OCI-LY7 (cell line): ENCODE data around the gene GGA1. TPM values are rescaled to one million over a fixed set of nuclear protein-coding genes. Genes with fewer than 3 reads are reported as not detected.
A peak's percentile ranks its signal among the peaks of the same experiment; 100 is the strongest.

ENCODE experiments used
- BruUV-seq: library from RNA; stranded (reverse); fragments of 400-500 nt; replicated peaks from 2 replicates; lab custom pipeline; 2021; lab: Mats Ljungman, UMichigan
- CTCF ChIA-PET: fragments of 300-600 bp; sonication (Branson Sonifier 250); formaldehyde crosslinking; loops from one replicate; lab custom pipeline; 2022; ENCODE audit warnings: antibody characterized with exemption; ENCODE audit not compliant: unreplicated experiment; lab: Charles Lee
- POLR2A ChIA-PET: fragments of 300-600 bp; sonication (Branson Sonifier 250); formaldehyde crosslinking; loops from one replicate; lab custom pipeline; 2022; ENCODE audit warnings: antibody characterized with exemption; lab: Charles Lee
- DNase-seq: peaks from one replicate; pipeline ENCODE4 v3.0.0-alpha.2; 2015; ENCODE audit warnings: low spot score
- H2AFZ ChIP-seq: fragments of 200-600 bp; sonication (generic), shearing (Covaris generic); 2 replicates; pipeline ENCODE4 v1.6.1; 2014; ENCODE audit warnings: mild to moderate bottlenecking, antibody characterized with exemption, low read length, moderate library complexity
- H3K27ac ChIP-seq: fragments of 200-600 bp; sonication (generic); 2 replicates; pipeline ENCODE4 v1.5.1; 2014; ENCODE audit warnings: mixed run types, low read depth, mild to moderate bottlenecking, moderate library complexity, low read length, inconsistent platforms; ENCODE audit not compliant: poor library complexity, severe bottlenecking
- H3K36me3 ChIP-seq: fragments of 200-600 bp; sonication (generic); 2 replicates; pipeline ENCODE4 v1.6.1; 2014; ENCODE audit warnings: mild to moderate bottlenecking, antibody characterized with exemption, low read length, moderate library complexity, mixed read lengths; ENCODE audit not compliant: insufficient read depth
- H3K4me1 ChIP-seq: fragments of 200-600 bp; sonication (generic); 2 replicates; pipeline ENCODE4 v1.5.1; 2014; ENCODE audit warnings: mild to moderate bottlenecking, low read length; ENCODE audit not compliant: insufficient read depth, poor library complexity, severe bottlenecking
- H3K4me2 ChIP-seq: fragments of 200-600 bp; sonication (generic); 2 replicates; pipeline ENCODE4 v1.6.1; 2014; ENCODE audit warnings: mild to moderate bottlenecking, low read length
- H3K4me3 ChIP-seq: fragments of 200-600 bp; sonication (generic); 2 replicates; pipeline ENCODE4 v1.5.1; 2014; ENCODE audit warnings: mild to moderate bottlenecking, low read depth, low read length; ENCODE audit not compliant: poor library complexity, severe bottlenecking
- H3K79me2 ChIP-seq: fragments of 200-600 bp; sonication (generic); 2 replicates; pipeline ENCODE4 v1.6.1; 2016; ENCODE audit warnings: low read depth, mild to moderate bottlenecking, low read length, moderate library complexity, mixed read lengths; ENCODE audit not compliant: insufficient read depth
- H3K9me2 ChIP-seq: fragments of 200-600 bp; sonication (generic); 2 replicates; pipeline ENCODE4 v1.6.1; 2016; ENCODE audit warnings: mild to moderate bottlenecking, low read length, mixed read lengths; ENCODE audit not compliant: insufficient read depth
- H3K9me3 ChIP-seq: fragments of 200-600 bp; sonication (generic); 2 replicates; pipeline ENCODE4 v1.6.1; 2014; ENCODE audit warnings: mild to moderate bottlenecking, mixed run types, low read length, mixed read lengths
- H4K20me1 ChIP-seq: fragments of 200-600 bp; sonication (generic); 2 replicates; pipeline ENCODE4 v1.6.1; 2014; ENCODE audit warnings: mild to moderate bottlenecking, antibody characterized with exemption, low read length, moderate library complexity, mixed read lengths; ENCODE audit not compliant: insufficient read depth
- CTCF ChIP-seq: fragments of 200-600 bp; sonication (generic); conservative IDR thresholded peaks from 2 replicates; pipeline ENCODE4 v1.5.1; 2014; ENCODE audit warnings: mild to moderate bottlenecking, antibody characterized with exemption, low read length, moderate library complexity, mixed read lengths
- EZH2phosphoT487 ChIP-seq: fragments of 200-600 bp; sonication (generic); IDR thresholded peaks from 2 replicates; pipeline ENCODE4 v1.6.1; 2018; ENCODE audit warnings: low read depth, borderline replicate concordance, mild to moderate bottlenecking, mixed run types, antibody characterized with exemption, low read length, moderate library complexity, mixed read lengths
- intact Hi-C: fragments of 100-400 bp; cut with micrococcal nuclease; formaldehyde crosslinking; loops from one replicate; pipeline ENCODE4 v1.10.0; 2022; ENCODE audit not compliant: unreplicated experiment
- total RNA-seq, 2 experiments: library from RNA; depleted of rRNA in 1 of 2; stranded (reverse); fragments of >200 nt in 1 of 2; shearing (Covaris generic) in 1 of 2; gene quantifications; 2 replicates each; pipeline ENCODE4 v1.2.3, GENCODE V29; 2014 to 2022

GGA1 gene
- total RNA-seq, 2 experiments from 2014 or later: 127 to 172 TPM

- POLR2A ChIA-PET: interaction anchor here (0.6 kb wide), 1 partner anchor 156 kb away, joined by 4 read pairs; no protein-coding TSS in a partner anchor
- TF ChIP-seq EZH2phosphoT487 (no peak), CTCF (no peak)
- intact Hi-C loops: no loop called here
- CTCF ChIA-PET: interaction anchor here (1.1 kb wide), 1 partner anchor 11 kb away, joined by 3 read pairs; no protein-coding TSS in a partner anchor
- Histone ChIP-seq H3K9me3 (no peaks in the 10 kb centered on the region), H3K4me2 (peak overlapping the region; percentile 45), H2AFZ (no peak overlapping the region), H4K20me1 (no peaks in the 10 kb centered on the region), H3K4me1 (peaks cover 36% of the 10 kb centered on the region), H3K4me3 (no peak overlapping the region), H3K27ac (peak overlapping the region; percentile 56), H3K9me2 (no peaks in the 10 kb centered on the region), H3K79me2 (no peaks in the 10 kb centered on the region), H3K36me3 (peaks cover 45% of the 10 kb centered on the region; the same call in 1 of the 2 replicates)
- no peak for DNase-seq
- no TSS peak for BruUV-seq
Measured at GRCh38 chr22:37632174-37633088, 23.8 kb downstream of the GGA1 start.

- ChIA-PET CTCF (interaction anchor here (0.5 to 1.1 kb wide), 2 partner anchors 23 to 25 kb away, joined by 3 to 6 read pairs; partner anchors contain the start of gene PDXP), POLR2A (interaction anchor here (0.6 to 1.1 kb wide), 4 partner anchors 10 to 155 kb away, joined by 3 to 4 read pairs (median 4); partner anchors contain the start of genes GGA1 and PDXP)
- no peaks in the 10 kb centered on the region for H3K9me3 ChIP-seq
- DNase-seq: no peak
- H3K4me3 ChIP-seq: no peak overlapping the region
- TSS peak; percentile 59 for BruUV-seq
- TF ChIP-seq EZH2phosphoT487 (no peak), CTCF (no peak)
- H3K4me2 ChIP-seq: peak overlapping the region; percentile 45
- H4K20me1 ChIP-seq: no peaks in the 10 kb centered on the region
- no peaks in the 10 kb centered on the region for H3K9me2 ChIP-seq
- H3K79me2 ChIP-seq: no peaks in the 10 kb centered on the region
- peak overlapping the region; percentile 56 for H3K27ac ChIP-seq
- peaks cover 44% of the 10 kb centered on the region; the same call in 1 of the 2 replicates for H3K36me3 ChIP-seq
- no peak overlapping the region for H2AFZ ChIP-seq
- H3K4me1 ChIP-seq: peaks cover 30% of the 10 kb centered on the region
- intact Hi-C loops: no loop called here
Measured at GRCh38 chr22:37633089-37633624, 24.5 kb downstream of the GGA1 start.
